COR-L47 (cell line): ENCODE data around the gene GRID1.
A peak's percentile ranks its signal among the peaks of the same experiment; 100 is the strongest.
"Not testable (repeated sequence)": the region's sequence is repeated elsewhere in the genome, so short reads cannot be mapped to it uniquely, and the experiment has no call there.

ENCODE experiments used
- DNase-seq: peaks from one replicate; lab custom pipeline; 2025; lab: John Stamatoyannopoulos, UW

GRID1 gene

DNA sequence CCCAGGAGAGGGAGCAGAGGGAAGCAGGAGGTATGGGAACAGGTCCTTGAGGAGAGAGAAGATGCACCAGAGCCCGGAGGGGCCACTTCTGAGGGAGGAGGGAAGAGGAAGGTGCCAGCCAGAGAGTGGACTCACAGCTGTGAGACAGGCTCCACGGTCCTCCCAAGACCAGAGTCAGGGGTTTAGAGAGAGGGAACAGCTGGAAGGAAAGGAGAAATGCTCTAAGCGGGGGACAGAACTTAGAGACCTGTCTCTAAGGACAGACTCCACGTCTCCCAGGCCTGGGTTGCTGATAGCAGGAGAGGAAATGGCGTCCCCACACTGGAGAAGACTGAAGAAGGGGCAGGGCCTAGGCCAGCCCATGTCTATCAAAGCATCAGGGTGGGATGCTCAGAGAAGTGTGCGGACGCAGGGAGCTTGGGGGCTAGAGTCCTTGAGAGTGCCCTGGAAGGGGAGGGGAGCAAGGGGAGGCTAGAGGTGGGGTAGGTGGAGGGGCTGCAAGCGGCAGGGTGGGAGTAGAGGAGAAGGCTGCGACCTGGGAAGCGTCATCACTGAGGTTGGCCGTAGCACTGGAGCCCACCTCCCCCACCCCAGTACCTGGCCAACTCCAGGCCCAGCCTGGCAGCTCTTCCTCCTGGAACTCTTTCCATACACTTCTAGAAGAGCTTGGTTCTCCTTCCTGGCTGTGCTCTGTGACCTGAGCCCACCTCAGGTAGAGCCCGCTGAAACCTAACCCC is 25.6 kb upstream of the GRID1 start:
- DNase-seq: no peak

DNA sequence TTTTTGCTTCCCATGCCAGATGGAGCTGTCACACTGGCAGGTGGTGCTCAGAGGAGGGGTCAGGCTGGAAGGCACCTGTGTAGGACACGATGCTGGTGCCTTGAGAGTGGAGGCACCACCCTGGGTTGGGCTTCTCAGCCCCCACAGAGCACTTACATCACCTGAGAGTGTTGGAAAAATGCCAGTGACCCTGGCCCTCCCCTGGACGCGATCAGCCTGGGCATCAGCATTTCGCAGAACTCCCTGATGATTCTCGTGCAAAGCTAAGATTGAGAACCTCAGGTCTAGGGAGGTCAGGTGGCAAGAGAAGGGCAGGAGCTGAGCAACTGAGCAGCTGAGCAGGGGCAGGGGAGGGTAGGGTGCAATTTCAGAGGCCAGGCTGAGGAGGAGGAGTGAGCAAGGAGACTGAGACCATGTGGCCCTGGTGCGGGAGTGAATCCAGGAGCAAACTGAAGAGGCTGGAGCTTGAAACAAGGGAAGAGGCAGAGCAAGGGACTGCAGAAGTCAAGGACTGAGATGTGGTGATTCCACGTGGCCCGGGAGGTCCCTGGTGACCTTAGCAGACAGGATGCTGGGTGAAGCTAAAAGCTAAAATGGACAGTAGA is 24.7 kb upstream of the GRID1 start:
- no peak for DNase-seq

DNA sequence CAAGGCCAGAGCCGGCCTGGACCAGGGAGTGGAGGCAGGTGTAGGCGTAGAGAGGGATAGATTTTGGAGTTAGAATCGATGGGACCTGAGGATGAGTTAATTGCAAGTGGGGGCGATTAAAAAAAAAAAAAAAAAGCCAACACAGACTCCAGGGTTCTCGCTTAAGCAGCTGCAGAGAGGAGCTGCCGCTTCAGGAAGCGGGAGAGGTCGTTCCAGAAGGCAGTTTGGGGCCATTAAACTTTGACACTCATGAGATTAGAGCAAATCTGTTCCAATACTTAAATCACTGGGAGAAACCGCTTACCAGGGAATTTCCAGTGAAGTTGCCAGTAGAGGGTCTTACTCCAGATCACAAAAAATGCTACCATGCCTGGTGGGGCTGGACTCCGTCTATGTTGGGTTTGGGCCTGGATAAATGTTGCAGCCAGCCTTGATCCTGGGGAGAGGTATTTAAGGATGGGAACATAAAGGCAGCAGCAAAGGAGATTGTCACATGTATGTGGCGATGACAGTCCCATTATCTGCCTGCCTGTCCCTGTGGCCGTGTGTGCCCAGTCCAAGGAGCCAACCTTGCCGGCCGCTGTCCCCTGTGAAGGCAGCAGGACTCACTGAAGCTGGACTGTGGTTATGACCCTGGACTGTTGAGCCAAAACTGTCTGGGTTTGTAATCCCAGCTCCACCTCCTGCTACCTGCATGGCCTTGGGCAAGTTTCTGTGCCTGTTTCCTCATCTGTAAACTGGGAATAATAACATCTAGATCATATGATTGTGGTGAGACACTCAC is 23.9 kb upstream of the GRID1 start:
- no peak for DNase-seq

DNA sequence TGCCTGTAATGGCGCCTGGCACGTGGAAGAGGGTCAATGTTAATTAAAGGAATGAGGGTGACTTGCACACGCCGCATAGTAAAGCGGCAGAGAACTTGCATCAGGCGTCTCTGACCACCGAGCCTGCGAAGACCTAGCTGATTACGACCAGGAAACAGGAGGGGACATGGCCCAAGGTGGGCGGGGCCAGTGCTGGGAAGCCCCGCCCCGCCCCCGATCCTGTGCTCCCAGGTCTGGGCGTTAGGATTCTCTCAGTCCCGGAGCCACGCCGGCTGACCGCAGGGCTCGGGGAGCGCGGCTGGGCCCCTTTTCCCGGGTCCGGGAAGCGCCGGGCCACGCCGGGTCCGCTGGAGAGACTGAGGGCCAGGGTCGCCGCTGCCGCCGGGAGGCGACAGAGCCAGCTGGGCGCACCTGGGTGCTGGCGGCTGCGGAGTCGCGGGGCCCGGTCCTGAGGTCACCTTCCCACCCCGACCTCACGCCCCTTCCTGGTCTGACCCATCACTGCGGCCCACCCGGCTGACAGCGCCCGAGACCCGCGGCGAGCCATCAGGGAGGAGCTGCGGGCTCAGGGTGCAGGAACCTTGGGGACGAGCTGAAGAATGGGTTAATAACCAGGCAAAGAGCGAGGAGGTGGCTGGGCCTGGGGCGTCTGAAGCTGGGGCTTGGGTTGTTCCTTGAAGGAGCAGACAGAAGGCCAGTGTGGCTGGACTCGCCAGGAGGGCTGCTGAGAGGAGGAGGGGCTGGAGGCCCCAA is 23.0 kb upstream of the GRID1 start:
- no peak for DNase-seq

DNA sequence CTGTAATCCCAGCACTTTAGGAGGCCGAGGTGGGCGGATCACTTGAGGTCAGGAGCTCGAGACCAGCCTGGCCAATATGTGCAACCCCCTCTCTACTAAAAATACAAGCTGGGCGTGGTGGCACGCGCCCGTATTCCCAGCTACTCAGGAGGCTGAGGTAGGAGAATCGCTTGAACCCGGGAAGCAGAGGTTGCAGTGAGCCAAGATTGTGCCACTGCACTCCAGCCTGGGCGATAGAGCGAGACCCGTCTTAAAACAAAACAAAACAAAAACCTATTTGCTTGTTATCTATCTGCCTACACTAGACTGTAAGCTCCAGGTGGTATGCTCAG is 22.5 kb upstream of the GRID1 start:
- not testable (repeated sequence) for DNase-seq

DNA sequence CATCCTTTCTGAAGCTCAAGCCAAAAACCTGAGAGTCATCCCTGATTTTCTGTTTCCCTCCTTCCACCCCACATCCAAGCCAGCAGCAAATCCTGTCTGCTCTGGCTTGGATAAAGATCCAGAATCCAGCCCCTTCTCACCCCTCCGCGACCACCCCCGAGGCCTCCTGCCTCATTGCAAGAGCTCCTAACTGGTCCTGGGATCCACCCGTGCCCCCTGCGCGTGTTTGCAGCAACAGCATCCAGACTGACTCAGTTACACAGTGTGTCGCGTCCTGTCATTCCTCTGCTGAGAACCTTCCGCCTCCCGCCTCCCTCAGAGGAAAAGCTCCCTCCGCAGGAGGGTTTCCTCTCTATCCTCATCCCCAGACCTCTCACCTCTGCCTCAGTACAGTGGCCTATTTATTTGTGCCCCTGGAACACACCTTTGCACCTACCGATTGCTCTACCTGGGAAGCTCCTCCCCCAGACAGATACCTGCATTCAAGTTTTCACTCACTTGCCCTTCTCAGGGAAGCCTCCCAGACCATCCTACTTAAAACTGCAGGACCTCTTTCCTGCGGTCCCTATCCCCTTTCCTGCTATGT is 21.6 kb upstream of the GRID1 start:
- no peak for DNase-seq

DNA sequence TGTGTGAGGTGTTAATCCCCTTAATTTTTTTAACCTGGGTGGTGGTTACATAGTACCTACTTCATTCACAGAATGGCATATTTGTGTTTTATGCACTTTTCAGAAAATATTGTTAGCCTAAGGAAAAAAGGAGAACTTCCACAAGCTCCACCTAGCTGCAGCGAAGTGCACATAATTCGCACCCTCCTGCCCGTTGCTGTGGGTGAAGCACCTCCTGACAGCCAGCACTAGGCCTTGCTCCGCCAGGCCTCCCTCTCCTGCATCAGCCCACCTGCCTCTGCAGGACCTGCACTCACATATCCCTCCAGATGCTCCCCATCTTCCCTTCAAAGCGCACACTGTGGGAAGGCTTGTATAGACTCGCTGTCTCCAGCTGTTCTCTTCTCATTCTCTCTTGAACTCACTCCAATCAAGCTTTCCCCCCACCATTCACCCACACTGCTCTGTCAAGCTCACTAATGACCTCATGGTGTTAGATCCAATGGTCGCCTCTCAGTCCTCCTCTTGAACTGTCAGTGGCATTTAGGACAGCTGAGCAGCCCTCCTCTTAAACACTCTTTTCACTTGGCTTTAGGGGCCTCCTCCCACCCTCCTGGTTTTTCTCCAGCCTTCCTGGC is 20.7 kb upstream of the GRID1 start:
- DNase-seq: no peak

DNA sequence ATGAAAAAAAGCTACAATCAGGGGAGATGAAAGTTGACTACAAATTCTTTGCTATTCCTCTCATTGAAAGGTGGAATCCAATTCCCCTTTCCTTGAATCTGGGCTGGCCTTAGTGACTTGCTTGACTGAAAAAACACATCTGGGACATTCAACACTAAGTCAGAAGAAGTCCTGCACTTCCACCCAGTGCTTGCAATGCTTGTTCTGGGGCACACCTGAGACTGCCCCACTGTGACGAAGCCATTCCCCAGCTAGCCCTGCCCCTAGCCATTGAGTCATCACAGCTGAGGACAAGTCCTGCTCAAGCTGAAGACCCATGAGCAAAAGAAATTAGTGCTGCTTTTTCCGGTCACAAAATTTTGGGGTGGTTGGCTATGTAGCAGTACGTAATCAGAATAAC is 19.2 kb upstream of the GRID1 start:
- DNase-seq: no peak

DNA sequence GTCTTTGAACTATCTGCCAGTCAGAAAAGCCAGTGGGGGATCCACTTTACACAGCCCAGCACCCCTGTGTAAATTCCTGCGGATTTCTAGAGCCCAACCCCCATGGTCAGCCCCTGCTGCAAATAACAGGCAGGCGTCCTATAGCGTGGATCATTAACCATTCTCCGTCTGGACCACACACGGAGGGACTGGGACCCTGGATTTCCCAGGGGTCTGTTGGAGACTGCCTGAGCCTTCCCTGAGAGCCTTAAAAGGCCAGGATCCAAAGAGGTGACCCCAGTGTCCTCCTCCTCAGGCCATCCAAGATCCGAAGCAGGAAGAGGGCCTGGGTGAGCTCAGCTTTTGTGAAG is 11.2 kb upstream of the GRID1 start:
- no peak for DNase-seq

DNA sequence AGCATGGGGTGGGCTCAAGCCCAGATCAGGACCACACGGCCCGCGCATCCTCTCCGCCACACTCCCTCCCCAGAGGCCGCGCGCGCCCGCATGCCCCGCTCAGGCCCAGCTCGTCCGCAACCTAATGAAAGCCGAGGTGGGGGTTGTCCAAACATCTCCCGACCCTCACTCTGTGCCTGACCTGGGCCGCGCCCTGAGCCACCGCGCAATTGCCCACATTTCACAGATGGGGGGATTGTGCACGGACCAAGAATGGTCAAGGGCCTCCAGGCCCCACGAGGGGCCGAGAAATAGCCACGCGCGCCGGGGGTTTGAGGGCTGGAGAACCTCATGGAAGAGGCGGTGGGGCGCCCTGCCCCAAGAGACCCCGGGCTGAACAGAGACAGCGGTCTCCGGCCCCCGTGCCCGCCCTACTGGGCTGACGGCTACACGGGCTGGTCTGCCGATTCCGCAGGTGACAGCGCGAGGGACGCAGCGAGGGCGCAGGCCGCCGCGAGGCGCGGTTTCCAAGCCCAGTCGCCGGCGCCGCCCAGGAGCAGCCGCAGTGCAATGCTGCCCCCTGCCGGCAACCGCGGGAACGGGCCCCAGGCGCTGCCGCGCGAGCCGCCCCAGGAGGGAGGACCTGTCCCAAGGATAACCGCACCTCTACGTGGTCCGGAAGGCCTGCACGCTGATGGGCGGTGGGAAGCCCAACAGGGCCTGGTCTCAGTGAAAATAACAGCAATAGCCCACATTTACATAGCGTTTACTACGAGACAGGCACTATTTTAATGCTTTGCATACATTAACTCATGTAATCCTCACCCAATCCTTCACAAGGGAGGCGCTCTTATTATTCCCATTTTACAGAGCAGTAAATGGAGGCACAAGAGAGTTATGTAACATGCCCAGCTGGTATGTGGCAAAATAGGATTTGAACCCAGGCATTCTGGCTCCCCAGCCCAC is 10.5 kb upstream of the GRID1 start:
- peak; percentile 49 for DNase-seq

DNA sequence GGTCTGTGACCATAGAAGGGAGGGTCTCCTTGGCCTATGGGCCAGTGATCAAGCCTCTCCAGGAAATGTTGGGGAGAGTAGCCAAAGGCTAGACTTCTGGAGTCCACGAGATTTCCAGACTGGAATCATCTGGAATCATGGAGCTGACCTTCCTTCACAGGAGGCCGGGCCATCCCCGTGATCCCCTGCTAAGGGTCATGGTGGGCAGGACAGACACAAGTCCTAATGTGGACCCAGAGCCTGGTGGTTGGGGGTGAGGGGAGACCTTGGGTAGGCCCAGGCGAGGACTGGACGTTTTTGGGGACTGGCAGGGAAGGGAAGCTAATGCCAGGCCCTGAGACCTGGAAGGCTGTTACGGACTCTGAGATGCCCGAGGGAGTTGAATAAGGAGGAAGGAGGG is 9.8 kb upstream of the GRID1 start:
- no peak for DNase-seq

DNA sequence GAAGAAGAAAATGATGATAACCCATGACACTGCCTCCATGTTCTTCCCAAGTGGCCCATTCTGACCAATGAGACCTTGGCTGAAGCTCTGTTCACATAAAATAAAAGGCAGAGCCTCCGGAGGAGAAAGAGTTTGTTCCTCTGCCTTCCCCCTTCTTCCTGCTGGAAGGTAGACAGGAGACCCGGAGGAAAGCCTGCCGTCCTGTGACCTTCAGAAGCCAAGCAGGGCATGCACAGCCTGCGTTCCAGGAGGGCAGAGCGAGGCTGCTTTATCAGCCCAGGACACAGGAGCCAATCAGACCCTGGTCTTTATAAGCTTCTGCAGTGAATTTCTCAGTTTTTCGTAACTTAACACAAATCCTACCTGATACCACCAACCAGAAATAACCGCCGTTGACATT is 8.6 kb upstream of the GRID1 start:
- no peak for DNase-seq

DNA sequence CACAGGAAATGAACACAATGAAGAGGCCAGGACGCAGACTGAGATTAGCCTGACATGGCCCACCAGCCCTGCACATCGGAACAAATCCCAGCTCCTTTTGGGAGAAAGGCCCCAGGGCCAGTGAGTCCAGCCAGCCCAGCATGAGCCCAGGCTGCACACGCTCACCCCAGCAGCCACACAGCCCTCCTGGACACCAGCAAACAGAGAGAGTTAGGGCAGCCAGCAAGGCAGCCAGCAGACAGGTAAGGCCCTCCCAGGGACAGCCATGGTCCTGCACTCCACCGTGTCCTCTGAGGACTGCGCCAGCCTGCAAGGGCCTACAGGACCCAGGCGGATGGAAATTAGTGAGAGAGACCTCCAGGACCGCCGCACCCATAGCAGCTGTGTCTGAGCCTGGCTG is 8.1 kb upstream of the GRID1 start:
- DNase-seq: no peak

DNA sequence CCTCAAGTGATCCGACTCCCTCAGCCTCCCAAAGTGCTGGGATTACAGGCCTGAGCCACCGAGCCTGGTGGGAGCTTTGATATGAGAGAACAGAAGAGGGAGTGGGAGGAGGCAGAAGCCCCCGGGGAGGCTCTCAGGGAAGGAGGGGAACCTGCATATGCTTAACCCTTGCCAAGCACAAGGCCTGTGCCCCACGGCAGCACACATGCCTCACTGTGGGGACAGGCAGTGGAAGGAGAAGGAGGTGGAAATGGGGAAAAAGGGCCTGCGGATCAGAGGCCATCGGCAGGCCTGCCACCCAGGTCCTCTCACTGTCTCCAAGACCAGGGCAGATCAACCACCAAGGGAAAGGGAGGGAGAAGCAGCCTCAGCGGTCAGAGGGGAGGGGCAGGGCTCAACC is 7.2 kb upstream of the GRID1 start:
- no peak for DNase-seq

DNA sequence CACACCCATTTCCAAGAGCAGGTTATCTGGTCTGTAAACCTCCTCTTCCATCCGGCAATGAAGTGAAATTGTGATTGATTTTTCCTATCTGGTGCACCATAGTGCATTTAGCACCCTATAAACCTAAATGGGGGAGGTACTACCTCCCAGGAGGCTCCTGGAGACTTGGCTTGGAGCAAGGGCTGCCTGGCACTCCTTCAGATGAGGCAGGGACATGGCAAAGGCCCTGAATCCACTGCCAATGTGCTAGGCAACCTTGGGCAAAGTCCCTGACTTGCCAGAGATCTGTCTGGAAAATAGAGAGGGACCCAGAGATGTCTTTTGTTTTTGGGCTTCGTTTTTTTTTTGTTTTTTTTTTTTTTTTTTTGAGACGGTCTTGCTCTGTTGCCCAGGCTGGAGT is 6.7 kb upstream of the GRID1 start:
- DNase-seq: no peak

DNA sequence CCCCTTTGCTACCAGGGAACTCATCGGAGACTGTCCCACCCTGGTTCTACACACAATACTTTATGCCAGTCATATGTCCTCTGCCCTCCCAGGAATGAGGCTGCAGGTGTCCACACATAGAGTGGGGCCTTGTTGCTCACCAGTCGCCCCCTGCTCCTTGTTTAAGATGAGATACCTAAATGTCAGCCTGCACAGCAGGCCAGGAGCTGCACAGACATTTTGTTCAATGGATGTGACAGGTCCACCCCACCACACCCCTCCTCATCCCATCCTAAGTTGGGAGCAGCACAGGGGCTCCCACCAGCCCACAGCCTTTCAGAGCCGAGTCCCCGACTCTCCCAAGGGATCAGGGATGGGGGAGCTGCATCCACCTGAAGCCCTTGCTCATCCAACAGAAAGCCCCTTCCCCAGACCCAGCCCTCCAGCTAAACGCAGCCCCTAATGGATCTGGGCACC is 6.2 kb upstream of the GRID1 start:
- DNase-seq: no peak

DNA sequence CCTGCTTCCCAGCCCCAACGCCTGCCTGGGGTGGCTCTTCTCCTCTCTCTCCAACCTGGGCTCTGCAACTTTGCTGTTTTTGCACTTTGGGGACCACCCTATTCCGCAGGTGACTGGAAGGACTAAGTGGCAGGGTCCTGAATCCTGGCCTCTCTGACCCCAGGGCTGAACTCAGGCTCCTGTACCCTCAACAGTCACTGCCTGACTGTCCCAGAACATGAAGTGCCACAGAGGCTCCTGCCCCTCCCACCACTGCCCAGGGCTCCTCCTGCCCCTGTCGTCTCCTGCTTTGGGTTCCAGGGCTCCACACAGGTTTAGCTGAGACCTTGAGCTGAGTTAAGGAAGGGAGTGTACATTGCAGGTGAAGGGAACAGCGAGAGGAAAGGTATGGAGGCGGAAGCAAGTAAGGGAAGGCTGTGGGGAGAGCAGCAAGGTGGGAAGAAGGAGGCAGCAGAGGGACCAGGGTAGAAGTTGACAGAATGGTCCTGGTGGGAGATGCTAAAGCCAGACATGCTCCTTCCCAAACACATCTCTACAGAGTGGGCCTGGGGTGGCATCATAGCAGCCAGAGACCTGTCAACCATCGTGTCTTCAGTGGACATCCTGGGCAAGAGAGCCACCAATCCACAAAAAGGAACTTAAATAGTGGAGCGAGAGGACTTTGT is 5.7 kb upstream of the GRID1 start:
- no peak for DNase-seq

DNA sequence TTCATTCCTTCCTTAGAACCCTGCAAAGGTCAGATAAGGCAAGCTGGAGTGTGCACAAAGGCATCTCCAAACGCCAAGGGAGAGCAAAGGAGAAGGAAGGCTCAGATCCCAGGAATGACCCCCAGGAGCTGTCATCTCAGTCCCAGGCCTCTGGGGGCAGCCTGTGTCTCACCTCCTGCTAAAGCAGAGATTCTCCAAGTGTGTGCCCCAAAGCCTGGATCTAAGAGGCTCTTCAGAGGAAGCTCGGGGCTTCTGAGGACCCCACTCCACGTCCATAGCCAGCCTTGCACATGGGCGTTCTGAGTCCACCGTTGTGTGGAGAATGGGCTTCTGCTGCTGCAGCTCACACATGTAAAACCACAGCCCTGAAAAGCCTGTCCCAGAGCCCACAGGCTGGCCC is 5.1 kb upstream of the GRID1 start:
- no peak for DNase-seq

DNA sequence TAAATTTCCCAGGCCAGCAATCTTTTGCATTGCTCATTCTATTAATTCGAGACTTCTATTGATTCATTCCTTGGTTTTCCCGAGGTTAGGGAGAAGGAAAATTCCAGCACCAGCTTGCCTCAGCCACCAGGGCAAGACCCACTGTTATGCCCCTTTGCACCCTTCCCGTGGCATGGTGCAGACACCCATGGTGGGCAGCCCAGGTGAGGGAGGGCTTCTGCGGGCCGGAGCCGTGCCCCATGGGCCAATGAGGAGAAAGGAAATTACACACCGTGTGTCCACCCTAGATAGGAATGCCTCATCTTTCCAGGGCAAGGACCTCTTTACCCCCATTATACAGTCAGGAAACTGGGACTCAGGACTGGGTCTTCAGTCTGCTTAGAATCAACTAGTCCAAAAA is 4.5 kb upstream of the GRID1 start:
- no peak for DNase-seq

DNA sequence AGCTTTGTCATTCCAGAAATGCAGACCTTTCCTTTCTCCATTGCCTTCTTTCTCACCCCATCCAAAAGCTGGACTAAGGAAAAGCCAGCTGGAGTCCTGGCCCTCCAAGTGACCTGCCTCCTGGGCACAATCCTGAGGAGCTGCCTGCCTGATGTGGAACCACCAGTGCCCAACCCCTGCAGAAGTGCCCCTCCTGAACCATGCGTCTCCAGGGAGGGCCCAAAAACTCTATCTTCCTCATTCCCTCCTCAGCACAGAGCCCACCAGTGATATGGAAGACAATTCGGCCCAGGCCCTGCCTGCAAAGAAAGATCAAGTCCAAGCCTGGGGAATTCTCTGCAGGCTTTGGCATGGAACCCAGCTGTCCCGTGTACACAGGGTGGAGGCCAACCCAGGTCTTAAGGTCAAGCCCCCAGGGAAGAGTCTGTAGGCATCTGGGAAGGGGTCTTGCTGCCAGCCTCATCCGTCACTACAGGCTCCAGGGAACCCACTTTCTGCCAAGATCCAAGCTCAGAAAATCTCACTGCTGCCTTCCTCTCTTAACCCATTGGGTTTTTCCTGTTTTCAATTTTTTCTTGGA is 3.5 kb upstream of the GRID1 start:
- no peak for DNase-seq
